GM19099 (cell line): ENCODE data around the gene MTNR1B.

Experiments
- POLR2A ChIP-seq: IDR thresholded peaks from 3 replicates; pipeline ENCODE4 v1.6.1; 2011; ENCODE audit warnings: low read depth; ENCODE audit not compliant: insufficient read length; ENCODE audit errors: extremely low read depth

The MTNR1B gene

DNA sequence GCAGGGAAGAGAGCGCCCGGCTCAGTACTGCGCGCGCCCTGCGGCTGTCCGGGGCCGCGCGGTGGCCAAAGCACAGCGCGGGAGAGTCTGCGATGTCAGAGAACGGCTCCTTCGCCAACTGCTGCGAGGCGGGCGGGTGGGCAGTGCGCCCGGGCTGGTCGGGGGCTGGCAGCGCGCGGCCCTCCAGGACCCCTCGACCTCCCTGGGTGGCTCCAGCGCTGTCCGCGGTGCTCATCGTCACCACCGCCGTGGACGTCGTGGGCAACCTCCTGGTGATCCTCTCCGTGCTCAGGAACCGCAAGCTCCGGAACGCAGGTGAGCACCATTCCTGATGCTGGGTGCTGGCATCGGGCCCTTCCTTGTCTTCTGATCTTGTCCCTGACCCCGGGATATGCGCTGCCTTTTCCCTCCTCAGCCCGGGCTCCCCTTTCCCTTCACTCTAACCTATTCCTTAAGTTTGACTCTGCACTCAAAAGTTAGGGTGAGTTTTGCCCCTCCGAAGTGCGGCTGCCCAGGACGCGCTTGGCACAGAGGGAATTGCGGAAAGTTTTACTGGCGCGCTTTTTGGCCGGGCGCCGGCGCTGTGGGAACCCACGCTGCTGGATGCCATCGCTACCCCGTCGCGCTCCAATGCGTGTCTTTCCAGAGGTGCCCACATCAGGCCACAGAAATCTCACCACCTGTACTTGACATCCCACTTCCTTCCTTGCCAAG lies at the start of gene MTNR1B:
Gene MTNR1B (plus strand): TSS at position 18 of the 714 bp plus-strand sequence. CDS start 75 bp downstream, at position 93.
- no peak for TF ChIP-seq POLR2A

DNA sequence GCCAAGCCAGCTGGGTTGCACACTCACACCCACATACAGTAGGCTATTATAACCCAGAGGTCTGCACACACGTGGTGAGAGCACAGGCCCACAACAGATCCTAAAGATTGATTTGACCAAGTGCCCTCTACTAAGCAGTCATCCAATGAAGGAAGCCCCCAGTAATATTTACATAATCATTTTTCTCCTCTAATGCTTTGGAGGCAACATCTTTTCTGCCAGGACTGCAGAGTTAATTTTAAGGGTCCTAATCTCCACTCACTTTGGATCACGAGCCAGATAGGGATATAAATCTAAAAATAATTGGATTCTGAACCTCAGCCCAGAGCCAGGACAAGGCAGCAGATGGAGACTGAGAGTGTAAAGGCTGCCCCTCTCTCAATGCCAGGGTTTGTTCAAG lies 49.1 kb upstream of the MTNR1B start:
- no peak for TF ChIP-seq POLR2A

DNA sequence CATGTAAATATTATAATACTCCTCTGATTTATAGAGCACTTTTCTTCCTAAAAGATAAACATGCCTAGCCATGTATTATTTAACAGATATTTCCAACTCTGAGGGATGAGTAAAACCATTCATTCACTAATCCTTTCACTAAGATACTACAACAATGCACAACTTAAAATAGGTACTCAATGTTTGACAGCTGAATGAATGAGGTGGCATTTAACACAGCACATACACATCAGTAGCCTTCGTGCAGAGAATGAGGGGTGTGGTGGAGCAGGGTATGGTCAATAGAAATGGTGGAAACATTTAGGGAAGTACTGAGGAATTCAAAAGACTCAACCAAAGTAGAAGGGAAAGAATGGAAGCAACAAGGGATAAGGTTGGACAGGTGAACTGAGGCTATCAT lies 46.7 kb upstream of the MTNR1B start:
- no peak for TF ChIP-seq POLR2A

GRCh38 chr11:92929246-92929645 lies 40.2 kb upstream of the MTNR1B start:
- TF ChIP-seq POLR2A: no peak

- no peak for TF ChIP-seq POLR2A
Observed at GRCh38 chr11:92929653-92930052, 39.8 kb upstream of the MTNR1B start.

- TF ChIP-seq POLR2A: no peak
Observed at GRCh38 chr11:92931746-92932422, 37.6 kb upstream of the MTNR1B start.

GRCh38 chr11:92939305-92939704 lies 30.1 kb upstream of the MTNR1B start:
- no peak for TF ChIP-seq POLR2A

DNA sequence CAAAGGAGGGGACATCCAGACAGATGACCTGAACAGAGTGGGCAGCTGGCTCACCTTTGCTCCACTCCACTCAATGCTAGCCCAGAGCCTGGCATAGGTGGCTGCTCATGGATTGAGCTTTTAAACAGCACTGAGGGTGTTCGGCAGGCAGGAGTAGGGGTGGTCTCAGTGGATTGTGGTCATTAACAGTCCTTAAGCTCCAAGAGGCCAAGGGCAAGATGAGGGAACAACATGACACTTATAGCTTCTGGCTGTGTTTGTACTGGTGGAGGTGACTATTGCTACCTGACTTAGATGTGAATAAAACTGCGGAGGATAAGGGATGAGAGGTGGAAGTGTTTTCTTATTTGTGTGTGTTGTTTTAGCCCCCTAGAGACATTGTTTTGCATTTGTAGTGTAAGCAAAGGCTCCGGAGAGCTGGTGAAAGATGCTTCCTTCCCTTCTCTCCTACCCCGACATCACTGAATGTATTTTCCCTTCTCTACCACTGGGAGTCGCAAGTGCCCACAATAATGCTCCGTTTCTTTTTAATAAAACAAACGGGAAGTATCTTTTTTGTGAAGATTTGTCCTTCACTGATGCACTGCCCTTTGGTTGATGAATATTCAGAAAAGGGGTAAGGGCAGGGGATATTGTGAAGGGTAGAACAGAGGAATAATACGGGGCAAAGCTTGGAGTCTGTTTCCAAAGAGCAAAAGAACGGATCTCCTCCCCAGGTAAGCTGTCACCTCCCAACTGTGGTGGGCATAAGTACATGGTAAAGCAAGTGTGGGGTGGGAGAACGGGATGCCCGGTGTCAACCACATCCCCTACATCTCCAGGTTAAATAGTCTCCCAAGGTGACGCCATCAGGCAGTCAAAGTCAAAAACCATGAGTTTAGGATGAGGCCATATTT lies 27.5 kb upstream of the MTNR1B start:
- TF ChIP-seq POLR2A: no peak

GRCh38 chr11:92946707-92947106 lies 22.7 kb upstream of the MTNR1B start:
- no peak for TF ChIP-seq POLR2A

- no peak for TF ChIP-seq POLR2A
Observed at GRCh38 chr11:92948116-92948515, 21.3 kb upstream of the MTNR1B start.

GRCh38 chr11:92954003-92954402 lies 15.4 kb upstream of the MTNR1B start:
- TF ChIP-seq POLR2A: no peak

DNA sequence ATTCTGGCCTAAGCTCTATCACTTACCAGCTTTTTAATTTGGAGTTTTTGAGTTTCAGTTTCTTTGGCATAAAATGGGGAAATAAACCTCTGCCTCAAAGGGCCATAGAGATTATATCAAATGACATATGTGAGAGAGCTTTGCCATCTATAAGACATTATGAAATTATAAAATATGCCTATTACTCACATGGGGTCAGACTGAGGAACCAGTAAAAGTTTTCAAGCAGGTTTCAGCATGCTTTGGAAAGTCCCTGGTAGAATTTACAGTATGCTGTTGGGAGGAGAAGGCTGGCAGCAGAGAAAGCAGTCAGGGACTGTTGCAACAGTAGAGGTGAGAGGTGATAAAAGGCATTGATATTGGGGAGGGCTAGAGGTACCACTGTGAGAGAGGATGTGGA lies 13.6 kb upstream of the MTNR1B start:
- no peak for TF ChIP-seq POLR2A

- TF ChIP-seq POLR2A: no peak
Observed at GRCh38 chr11:92960886-92961285, 8.6 kb upstream of the MTNR1B start.

- no peak for TF ChIP-seq POLR2A
Observed at GRCh38 chr11:92962446-92962845, 7.0 kb upstream of the MTNR1B start.

GRCh38 chr11:92964471-92964870 lies 5.0 kb upstream of the MTNR1B start:
- TF ChIP-seq POLR2A: no peak
